LNCaP clone FGC (cell line): ENCODE data around the gene TMEM132D.

ENCODE experiments used
- DNase-seq: peaks from one replicate; pipeline ENCODE4 v3.0.0-alpha.2; 2011; ENCODE audit warnings: low read depth
- H3K4me3 ChIP-seq: 2 replicates; pipeline ENCODE4 v1.5.1; 2011; ENCODE audit warnings: mild to moderate bottlenecking, low read depth, low read length, control low read depth
- CTCF ChIP-seq: IDR thresholded peaks from 2 replicates; pipeline ENCODE4 v1.5.1; 2012; ENCODE audit warnings: mild to moderate bottlenecking; ENCODE audit not compliant: control insufficient read depth, insufficient read depth; ENCODE audit errors: extremely low read depth

Gene TMEM132D

GRCh38 chr12:129675947-129676346, 227.9 kb downstream of the TMEM132D start:
- no peak for DNase-seq
- H3K4me3 ChIP-seq: no peak overlapping the region
- no peak for TF ChIP-seq CTCF

GRCh38 chr12:129675496-129675895, 228.3 kb downstream of the TMEM132D start:
- no peak overlapping the region for H3K4me3 ChIP-seq
- TF ChIP-seq CTCF: no peak
- DNase-seq: no peak

GRCh38 chr12:129673806-129674205, 230.0 kb downstream of the TMEM132D start:
- H3K4me3 ChIP-seq: no peak overlapping the region
- no peak for DNase-seq
- no peak for TF ChIP-seq CTCF

GRCh38 chr12:129672110-129672509, 231.7 kb downstream of the TMEM132D start:
- no peak for TF ChIP-seq CTCF
- no peak for DNase-seq
- no peak overlapping the region for H3K4me3 ChIP-seq

- no peak for TF ChIP-seq CTCF
- DNase-seq: no peak
- no peak overlapping the region for H3K4me3 ChIP-seq
These were observed 233.4 kb downstream of the TMEM132D start for GRCh38 chr12:129670256-129670920.

- no peak for TF ChIP-seq CTCF
- H3K4me3 ChIP-seq: no peak overlapping the region
- DNase-seq: no peak
These were observed 238.4 kb downstream of the TMEM132D start for GRCh38 chr12:129665414-129665813.

- no peak for DNase-seq
- no peak for TF ChIP-seq CTCF
- H3K4me3 ChIP-seq: no peak overlapping the region
These were observed 241.6 kb downstream of the TMEM132D start for GRCh38 chr12:129662234-129662633.
